HEK293 (cell line): ENCODE data around the gene VAV2.

ENCODE experiments used
- BCL11A ChIP-seq: fragments of 450-650 bp; formaldehyde crosslinking; IDR thresholded peaks from 2 replicates; pipeline ENCODE4 v1.5.1; 2016; ENCODE audit warnings: low read depth, missing biosample characterization, missing genetic modification characterization
- BCL6B ChIP-seq: fragments of 450-650 bp; formaldehyde crosslinking; IDR thresholded peaks from 2 replicates; pipeline ENCODE4 v1.5.1; 2017; ENCODE audit warnings: missing biosample characterization, missing genetic modification characterization
- EGR2 ChIP-seq: fragments of 450-650 bp; formaldehyde crosslinking; IDR thresholded peaks from 2 replicates; pipeline ENCODE4 v1.5.1; 2016; ENCODE audit warnings: low read depth, missing biosample characterization, missing genetic modification characterization
- FEZF1 ChIP-seq: fragments of 450-650 bp; formaldehyde crosslinking; IDR thresholded peaks from 2 replicates; pipeline ENCODE4 v1.5.1; 2016; ENCODE audit warnings: missing biosample characterization, missing genetic modification characterization
- GLI2 ChIP-seq: fragments of 450-650 bp; formaldehyde crosslinking; IDR thresholded peaks from 2 replicates; pipeline ENCODE4; 2017; ENCODE audit warnings: missing biosample characterization, missing genetic modification characterization, low read depth, borderline replicate concordance
- GLI4 ChIP-seq: fragments of 450-650 bp; formaldehyde crosslinking; IDR thresholded peaks from 2 replicates; pipeline ENCODE4 v1.5.1; 2016; ENCODE audit warnings: missing biosample characterization, missing genetic modification characterization
- HOXC10 ChIP-seq: sonication (generic); formaldehyde crosslinking; IDR thresholded peaks from 2 replicates; pipeline ENCODE4 v1.8.1; 2023; ENCODE audit warnings: mild to moderate bottlenecking, missing genetic modification reagents
- MZF1 ChIP-seq: fragments of 450-650 bp; formaldehyde crosslinking; IDR thresholded peaks from 2 replicates; pipeline ENCODE4 v1.5.1; 2017; ENCODE audit warnings: missing biosample characterization, missing genetic modification characterization, borderline replicate concordance
- PRDM2 ChIP-seq: fragments of 450-650 bp; formaldehyde crosslinking; IDR thresholded peaks from 2 replicates; pipeline ENCODE4 v1.5.1; 2016; ENCODE audit warnings: missing biosample characterization, missing genetic modification characterization, borderline replicate concordance
- ZNF211 ChIP-seq: fragments of 450-650 bp; formaldehyde crosslinking; IDR thresholded peaks from 2 replicates; pipeline ENCODE4 v1.5.1; 2016; ENCODE audit warnings: low read depth, missing biosample characterization, missing genetic modification characterization
- ZNF366 ChIP-seq: fragments of 450-650 bp; formaldehyde crosslinking; conservative IDR thresholded peaks from 2 replicates; pipeline ENCODE4 v1.5.1; 2016; ENCODE audit warnings: missing biosample characterization, missing genetic modification characterization
- ZNF433 ChIP-seq: fragments of 450-650 bp; formaldehyde crosslinking; IDR thresholded peaks from 2 replicates; pipeline ENCODE4 v1.5.1; 2016; ENCODE audit warnings: missing biosample characterization, missing genetic modification characterization, low read depth
- ZNF501 ChIP-seq: fragments of 450-650 bp; formaldehyde crosslinking; IDR thresholded peaks from 2 replicates; pipeline ENCODE4 v1.5.1; 2016; ENCODE audit warnings: missing biosample characterization, missing genetic modification characterization
- ZNF510 ChIP-seq: fragments of 450-650 bp; formaldehyde crosslinking; IDR thresholded peaks from 2 replicates; pipeline ENCODE4 v1.5.1; 2018; ENCODE audit warnings: mild to moderate bottlenecking, missing genetic modification characterization, missing biosample characterization; ENCODE audit not compliant: insufficient replicate concordance
- ZNF544 ChIP-seq: fragments of 450-650 bp; formaldehyde crosslinking; IDR thresholded peaks from 2 replicates; pipeline ENCODE4 v1.5.0; 2017; ENCODE audit warnings: missing biosample characterization, missing genetic modification characterization
- ZNF610 ChIP-seq: fragments of 450-650 bp; formaldehyde crosslinking; IDR thresholded peaks from 2 replicates; pipeline ENCODE4 v1.5.1; 2016; ENCODE audit warnings: missing biosample characterization, missing genetic modification characterization, borderline replicate concordance
- ZNF623 ChIP-seq: fragments of 450-650 bp; formaldehyde crosslinking; IDR thresholded peaks from 2 replicates; pipeline ENCODE4 v1.5.1; 2016; ENCODE audit warnings: missing biosample characterization, missing genetic modification characterization
- ZNF654 ChIP-seq: fragments of 450-650 bp; formaldehyde crosslinking; IDR thresholded peaks from 2 replicates; pipeline ENCODE4 v1.5.1; 2016; ENCODE audit warnings: low read depth, missing biosample characterization, missing genetic modification characterization
- ZNF660 ChIP-seq: fragments of 450-650 bp; IDR thresholded peaks from 2 replicates; pipeline ENCODE4 v1.5.1; 2018; ENCODE audit warnings: missing biosample characterization, mild to moderate bottlenecking, missing genetic modification characterization
- ZNF664 ChIP-seq: fragments of 450-650 bp; formaldehyde crosslinking; IDR thresholded peaks from 2 replicates; pipeline ENCODE4 v1.5.1; 2016; ENCODE audit warnings: missing biosample characterization, missing genetic modification characterization
- ZXDB ChIP-seq: fragments of 450-650 bp; formaldehyde crosslinking; IDR thresholded peaks from 2 replicates; pipeline ENCODE4 v1.5.1; 2016; ENCODE audit warnings: missing biosample characterization, missing genetic modification characterization
- TF ChIP-seq, protein P1 (sequence below): fragments of 450-650 bp; formaldehyde crosslinking; IDR thresholded peaks from 2 replicates; pipeline ENCODE4 v1.5.1; 2016; ENCODE audit warnings: missing biosample characterization, missing genetic modification characterization
- TF ChIP-seq, protein P2 (sequence below): fragments of 450-650 bp; formaldehyde crosslinking; IDR thresholded peaks from 2 replicates; pipeline ENCODE4 v1.5.1; 2016; ENCODE audit warnings: missing biosample characterization, missing genetic modification characterization, borderline replicate concordance
- TF ChIP-seq, protein P3 (sequence below): fragments of 450-650 bp; formaldehyde crosslinking; IDR thresholded peaks from 2 replicates; pipeline ENCODE4 v1.5.1; 2016; ENCODE audit warnings: missing biosample characterization, missing genetic modification characterization, low read depth

The VAV2 gene

DNA sequence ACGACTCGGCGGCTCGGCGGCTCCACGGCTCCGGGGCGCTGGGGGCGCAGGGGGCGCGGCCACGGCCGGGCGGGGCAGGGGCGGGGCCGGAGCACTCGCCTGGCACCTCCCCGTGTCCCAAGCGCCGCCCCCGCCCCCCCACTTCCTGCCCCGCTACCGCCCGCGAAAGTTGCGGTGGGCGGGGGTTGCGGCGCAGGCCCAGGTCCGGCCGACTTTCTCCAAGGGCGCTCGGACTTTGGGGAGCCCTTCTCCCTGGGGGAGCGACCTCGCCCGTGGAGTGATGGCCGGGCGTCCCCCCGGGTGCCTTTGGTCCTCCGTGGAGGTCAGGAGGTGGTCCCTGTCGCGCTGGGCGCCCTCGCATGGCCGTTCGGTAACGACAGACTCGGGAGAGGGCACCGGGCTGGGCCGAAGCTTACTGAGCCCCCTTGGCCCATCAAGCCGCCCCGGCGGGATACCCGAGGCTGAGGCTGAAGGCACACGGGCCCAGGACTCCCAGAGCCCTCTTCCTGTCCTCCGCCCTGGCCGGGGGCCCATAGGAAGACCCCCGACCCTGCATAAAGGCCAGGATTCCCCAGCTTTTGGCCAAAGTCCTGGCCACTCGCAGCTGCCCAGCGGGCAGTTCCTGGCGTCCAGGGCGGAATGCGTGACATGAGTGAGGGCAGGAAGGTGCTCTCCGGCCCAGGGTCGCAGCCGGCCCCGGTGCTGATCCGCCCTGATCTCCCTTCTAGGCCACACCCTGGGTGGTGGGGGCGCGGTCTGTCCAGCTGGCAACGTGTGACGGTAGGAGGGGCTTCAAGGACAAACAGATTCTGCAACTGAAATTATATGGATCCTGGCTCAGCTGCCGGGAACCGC is 883 bp upstream of the VAV2 start (continued):
- no peak; the same call in 1 of the 2 replicates for TF ChIP-seq PRDM2 (tag by site-specific recombination)
- no peak for TF ChIP-seq HOXC10 (CRISPR knock-in tag)
- peak; percentile 69 for TF ChIP-seq BCL11A
- TF ChIP-seq, protein P1, sequence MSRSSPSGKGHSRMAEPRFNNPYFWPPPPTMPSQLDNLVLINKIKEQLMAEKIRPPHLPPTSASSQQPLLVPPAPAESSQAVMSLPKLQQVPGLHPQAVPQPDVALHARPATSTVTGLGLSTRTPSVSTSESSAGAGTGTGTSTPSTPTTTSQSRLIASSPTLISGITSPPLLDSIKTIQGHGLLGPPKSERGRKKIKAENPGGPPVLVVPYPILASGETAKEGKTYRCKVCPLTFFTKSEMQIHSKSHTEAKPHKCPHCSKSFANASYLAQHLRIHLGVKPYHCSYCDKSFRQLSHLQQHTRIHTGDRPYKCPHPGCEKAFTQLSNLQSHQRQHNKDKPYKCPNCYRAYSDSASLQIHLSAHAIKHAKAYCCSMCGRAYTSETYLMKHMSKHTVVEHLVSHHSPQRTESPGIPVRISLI (tag by site-specific recombination), result no peak
- no peak for TF ChIP-seq ZNF366
- peak; percentile 64 for TF ChIP-seq EGR2 (tag by site-specific recombination)
- TF ChIP-seq, protein P2, sequence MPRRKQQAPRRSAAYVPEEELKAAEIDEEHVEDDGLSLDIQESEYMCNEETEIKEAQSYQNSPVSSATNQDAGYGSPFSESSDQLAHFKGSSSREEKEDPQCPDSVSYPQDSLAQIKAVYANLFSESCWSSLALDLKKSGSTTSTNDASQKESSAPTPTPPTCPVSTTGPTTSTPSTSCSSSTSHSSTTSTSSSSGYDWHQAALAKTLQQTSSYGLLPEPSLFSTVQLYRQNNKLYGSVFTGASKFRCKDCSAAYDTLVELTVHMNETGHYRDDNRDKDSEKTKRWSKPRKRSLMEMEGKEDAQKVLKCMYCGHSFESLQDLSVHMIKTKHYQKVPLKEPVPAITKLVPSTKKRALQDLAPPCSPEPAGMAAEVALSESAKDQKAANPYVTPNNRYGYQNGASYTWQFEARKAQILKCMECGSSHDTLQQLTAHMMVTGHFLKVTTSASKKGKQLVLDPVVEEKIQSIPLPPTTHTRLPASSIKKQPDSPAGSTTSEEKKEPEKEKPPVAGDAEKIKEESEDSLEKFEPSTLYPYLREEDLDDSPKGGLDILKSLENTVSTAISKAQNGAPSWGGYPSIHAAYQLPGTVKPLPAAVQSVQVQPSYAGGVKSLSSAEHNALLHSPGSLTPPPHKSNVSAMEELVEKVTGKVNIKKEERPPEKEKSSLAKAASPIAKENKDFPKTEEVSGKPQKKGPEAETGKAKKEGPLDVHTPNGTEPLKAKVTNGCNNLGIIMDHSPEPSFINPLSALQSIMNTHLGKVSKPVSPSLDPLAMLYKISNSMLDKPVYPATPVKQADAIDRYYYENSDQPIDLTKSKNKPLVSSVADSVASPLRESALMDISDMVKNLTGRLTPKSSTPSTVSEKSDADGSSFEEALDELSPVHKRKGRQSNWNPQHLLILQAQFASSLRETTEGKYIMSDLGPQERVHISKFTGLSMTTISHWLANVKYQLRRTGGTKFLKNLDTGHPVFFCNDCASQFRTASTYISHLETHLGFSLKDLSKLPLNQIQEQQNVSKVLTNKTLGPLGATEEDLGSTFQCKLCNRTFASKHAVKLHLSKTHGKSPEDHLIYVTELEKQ (tag by site-specific recombination), result no peak
- TF ChIP-seq ZNF544 (tag by site-specific recombination), result no peak
- TF ChIP-seq ZNF211 (tag by site-specific recombination), result no peak
- TF ChIP-seq ZXDB (tag by site-specific recombination), result peak; percentile 92
- no peak for TF ChIP-seq ZNF623
- no peak for TF ChIP-seq ZNF660 (tag by site-specific recombination)
- no peak for TF ChIP-seq ZNF510 (tag by site-specific recombination)
- 0 out of 2 replicates have a peak, but pooled peaks have one; percentile 63 for TF ChIP-seq ZNF501 (tag by site-specific recombination)
- no peak for TF ChIP-seq ZNF433 (tag by site-specific recombination)
- no peak; the same call in 1 of the 2 replicates for TF ChIP-seq GLI4
- no peak for TF ChIP-seq ZNF664
- TF ChIP-seq BCL6B (tag by site-specific recombination), result no peak
- no peak for TF ChIP-seq GLI2 (tag by site-specific recombination)
- TF ChIP-seq MZF1, result no peak
- TF ChIP-seq, protein P3, sequence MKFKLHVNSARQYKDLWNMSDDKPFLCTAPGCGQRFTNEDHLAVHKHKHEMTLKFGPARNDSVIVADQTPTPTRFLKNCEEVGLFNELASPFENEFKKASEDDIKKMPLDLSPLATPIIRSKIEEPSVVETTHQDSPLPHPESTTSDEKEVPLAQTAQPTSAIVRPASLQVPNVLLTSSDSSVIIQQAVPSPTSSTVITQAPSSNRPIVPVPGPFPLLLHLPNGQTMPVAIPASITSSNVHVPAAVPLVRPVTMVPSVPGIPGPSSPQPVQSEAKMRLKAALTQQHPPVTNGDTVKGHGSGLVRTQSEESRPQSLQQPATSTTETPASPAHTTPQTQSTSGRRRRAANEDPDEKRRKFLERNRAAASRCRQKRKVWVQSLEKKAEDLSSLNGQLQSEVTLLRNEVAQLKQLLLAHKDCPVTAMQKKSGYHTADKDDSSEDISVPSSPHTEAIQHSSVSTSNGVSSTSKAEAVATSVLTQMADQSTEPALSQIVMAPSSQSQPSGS (tag by site-specific recombination), result no peak
- TF ChIP-seq FEZF1 (tag by site-specific recombination), result no peak
- 0 out of 2 replicates have a peak, but pooled peaks have one; percentile 58 for TF ChIP-seq ZNF610 (tag by site-specific recombination)
- TF ChIP-seq ZNF654 (tag by site-specific recombination), result no peak
